ENCODE results near the gene NOL4L. TPM values are rescaled to one million over a fixed set of nuclear protein-coding genes. Genes with fewer than 3 reads are reported as not detected.
A peak's percentile ranks its signal among the peaks of the same experiment; 100 is the strongest.

Gene NOL4L
- total RNA-seq, 1 donor from 2014 or later, result 13.2 TPM

DNA sequence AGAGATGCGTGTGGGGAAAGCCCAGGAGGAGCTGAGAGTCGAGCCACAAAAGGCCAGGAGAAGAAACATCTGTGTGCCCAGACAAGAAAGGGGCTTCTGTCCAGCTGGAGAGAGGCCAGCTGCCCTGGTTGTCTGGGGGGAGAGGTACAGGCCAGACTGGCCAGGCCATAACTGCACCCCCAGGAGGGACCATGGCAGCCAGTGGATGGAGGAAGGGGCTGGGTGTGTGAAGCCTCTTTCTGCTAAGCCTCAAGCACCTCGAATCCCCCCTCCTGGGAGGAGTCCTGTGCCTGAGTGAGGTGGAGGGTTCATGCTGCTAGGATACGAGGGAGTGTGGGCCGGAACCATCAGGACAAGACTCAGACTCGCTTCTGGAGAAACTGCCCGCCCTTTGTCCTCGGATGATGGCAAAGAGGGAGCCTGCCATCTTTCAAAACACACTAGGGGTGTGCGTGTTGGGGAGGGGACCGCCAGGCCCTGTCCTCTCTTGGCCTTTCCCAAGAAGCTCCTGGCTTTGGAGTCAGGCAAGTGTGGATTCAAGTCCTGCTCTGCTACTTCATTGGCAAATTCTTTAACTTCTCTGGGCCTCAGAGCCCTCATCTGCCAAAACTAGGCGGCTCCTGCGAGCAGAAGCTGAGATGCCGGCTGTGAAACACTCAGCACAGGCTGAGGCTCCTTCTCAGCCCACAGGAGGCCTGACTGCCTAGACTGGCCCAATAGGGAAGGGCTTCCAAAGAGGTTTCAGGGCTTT is 136.7 kb downstream of the NOL4L start:
- intact Hi-C loops (cut with micrococcal nuclease), result no loop called here

DNA sequence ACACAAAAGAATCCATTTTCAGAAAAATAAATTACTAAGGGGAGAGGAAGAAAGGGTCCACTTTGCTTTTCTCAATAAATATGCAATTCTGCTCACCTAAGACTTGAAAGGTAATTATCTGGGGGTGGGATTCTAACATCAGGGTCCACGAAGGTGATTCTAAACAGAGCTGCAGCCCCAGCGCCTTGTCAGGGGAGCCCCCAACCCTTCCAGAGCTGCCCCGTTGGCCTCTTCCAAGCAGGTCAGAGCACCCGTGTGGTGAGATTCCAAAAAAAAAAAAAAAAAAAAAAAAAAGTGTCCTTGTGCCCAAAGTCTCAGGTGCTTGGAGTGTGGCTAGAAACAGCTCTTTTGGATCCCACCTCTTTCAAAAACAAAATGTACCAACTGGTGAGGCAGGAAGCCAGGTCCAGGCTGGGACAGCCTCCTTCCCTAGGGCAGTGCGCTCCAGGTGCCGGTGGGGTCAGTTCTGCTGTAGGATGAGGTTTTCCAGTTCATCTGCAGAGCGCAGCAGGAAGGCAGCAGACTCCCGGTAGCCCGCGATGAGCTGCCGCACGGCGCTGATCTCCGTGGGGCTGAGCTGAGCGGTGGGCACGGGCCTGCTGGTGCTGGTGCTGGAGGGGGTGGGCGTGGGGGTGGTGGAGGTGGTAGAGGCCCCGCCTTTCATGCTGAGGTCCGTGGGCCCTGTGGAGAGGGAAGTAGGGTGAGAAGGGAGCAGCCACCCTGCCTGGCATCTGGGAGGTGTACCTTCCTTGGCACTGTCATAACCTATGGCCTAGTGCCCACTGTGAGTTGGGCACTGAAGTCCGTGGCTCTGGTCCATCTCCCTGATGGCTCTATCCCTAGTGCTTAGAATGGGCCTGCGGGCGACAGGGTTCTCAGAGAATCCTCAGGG is 137.8 kb downstream of the NOL4L start:
- Mint-ChIP-seq H3K27ac (no peak overlapping the region), H3K36me3 (ENCODE audit: low read depth) (peaks cover 32% of the 10 kb centered on the region), H3K4me1 (ENCODE audit: low read depth) (peaks cover 4% of the 10 kb centered on the region), H3K4me3 (ENCODE audit: low read depth) (no peak overlapping the region), H3K27me3 (ENCODE audit: low read depth) (no peaks in the 10 kb centered on the region), H3K9me3 (no peaks in the 10 kb centered on the region)
- no peak for DNase-seq (ENCODE audit: low spot score)
- intact Hi-C loops (cut with micrococcal nuclease), result no loop called here

More for the DNA sequence above, 136.7 kb downstream of the NOL4L start:
- H3K27me3 Mint-ChIP-seq (ENCODE audit: low read depth), result no peaks in the 10 kb centered on the region
- no peak overlapping the region for H3K27ac Mint-ChIP-seq
- H3K9me3 Mint-ChIP-seq, result no peaks in the 10 kb centered on the region
- peaks cover 34% of the 10 kb centered on the region for H3K36me3 Mint-ChIP-seq (ENCODE audit: low read depth)
- no peak overlapping the region for H3K4me3 Mint-ChIP-seq (ENCODE audit: low read depth)
- peaks cover 4% of the 10 kb centered on the region for H3K4me1 Mint-ChIP-seq (ENCODE audit: low read depth)
- DNase-seq (ENCODE audit: low spot score), result no peak

DNA sequence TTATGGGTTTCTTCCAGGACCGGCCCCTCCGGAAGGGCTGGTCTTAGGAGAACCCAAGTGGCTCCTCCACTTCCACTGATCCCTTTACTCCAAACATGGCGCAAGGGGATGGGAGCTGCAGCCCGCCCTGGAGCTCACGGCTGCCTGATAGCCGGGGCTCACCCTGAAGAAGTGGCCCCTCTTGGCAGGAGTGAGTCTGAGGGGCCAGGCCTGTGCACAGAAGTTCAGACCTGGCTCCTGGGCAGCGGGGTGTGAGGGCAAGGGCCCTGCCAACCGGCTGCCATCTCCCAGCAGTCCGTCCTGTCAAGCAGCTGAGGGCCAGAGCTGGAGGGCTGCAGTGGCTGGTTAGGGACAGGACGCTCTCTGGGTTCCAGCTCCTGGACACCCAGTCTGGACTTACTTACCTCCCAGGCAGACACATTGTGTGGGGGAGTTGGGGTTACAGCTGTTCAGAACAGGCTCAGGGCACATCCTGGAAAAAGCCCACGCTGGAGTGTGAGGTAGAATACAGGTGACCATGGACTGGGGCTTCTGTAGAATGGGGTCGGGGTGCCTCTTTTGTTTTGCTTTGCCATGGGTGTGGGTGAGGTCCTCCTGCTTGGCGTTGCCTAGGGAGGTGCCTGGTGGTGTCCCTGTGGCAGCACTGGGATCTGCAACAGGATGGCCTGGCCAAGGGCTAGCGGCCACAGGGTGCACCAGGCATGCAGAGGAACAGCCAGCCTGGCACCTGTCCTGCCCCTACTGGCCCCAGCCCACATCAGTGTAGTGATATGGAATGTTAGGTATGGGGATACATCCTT is 138.6 kb downstream of the NOL4L start:
- no peak overlapping the region for H3K27ac Mint-ChIP-seq

DNA sequence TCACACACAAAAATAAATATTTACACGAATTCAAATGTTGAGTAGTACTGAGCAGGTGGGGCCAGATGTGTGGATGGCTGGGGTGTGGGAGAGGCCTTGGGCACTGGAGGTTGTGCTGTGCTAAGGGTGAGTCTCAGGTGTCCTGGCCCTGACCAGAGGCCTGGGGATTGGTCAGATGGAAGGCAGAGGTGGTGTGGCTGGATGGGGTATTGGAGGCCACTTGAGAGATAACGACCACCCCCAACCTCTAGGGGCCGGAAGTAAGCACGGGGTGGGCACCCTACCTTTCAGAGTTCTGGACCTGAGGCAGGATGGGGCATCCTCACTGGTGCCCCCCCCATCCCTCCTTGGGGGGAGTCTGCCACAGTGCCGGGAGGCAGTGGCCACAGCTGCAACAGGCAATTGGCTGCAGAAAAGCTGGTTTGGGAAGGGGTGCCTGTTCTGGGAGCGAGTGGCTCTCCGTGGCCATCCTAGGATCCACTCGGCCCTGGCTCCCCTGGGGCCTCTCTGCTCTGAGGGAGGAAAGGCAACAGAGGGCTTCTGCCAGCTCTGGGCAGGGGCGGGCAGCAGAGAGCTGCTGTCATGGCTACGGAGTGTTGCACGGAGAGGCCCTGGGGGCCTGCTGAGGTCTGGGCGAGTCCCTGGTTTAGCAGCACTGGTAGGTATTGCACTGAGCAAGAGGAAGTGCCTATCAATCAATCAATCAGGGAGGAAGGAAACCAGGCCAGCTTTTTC is 139.4 kb downstream of the NOL4L start:
- H3K4me3 Mint-ChIP-seq (ENCODE audit: low read depth), result no peak overlapping the region
- no peak for DNase-seq (ENCODE audit: low spot score)
- peak overlapping the region; percentile 59 for H3K27ac Mint-ChIP-seq
- H3K27me3 Mint-ChIP-seq (ENCODE audit: low read depth), result no peaks in the 10 kb centered on the region
- H3K9me3 Mint-ChIP-seq, result no peaks in the 10 kb centered on the region
- H3K36me3 Mint-ChIP-seq (ENCODE audit: low read depth), result peaks cover 34% of the 10 kb centered on the region
- peaks cover 4% of the 10 kb centered on the region for H3K4me1 Mint-ChIP-seq (ENCODE audit: low read depth)
- intact Hi-C loops (cut with micrococcal nuclease), result no loop called here

More for the DNA sequence above, 138.6 kb downstream of the NOL4L start:
- intact Hi-C loops (cut with micrococcal nuclease), result no loop called here
- H3K9me3 Mint-ChIP-seq, result no peaks in the 10 kb centered on the region
- peaks cover 32% of the 10 kb centered on the region for H3K36me3 Mint-ChIP-seq (ENCODE audit: low read depth)
- H3K4me1 Mint-ChIP-seq (ENCODE audit: low read depth), result peaks cover 4% of the 10 kb centered on the region
- no peak for DNase-seq (ENCODE audit: low spot score)
- H3K4me3 Mint-ChIP-seq (ENCODE audit: low read depth), result no peak overlapping the region
- H3K27me3 Mint-ChIP-seq (ENCODE audit: low read depth), result no peaks in the 10 kb centered on the region

DNA sequence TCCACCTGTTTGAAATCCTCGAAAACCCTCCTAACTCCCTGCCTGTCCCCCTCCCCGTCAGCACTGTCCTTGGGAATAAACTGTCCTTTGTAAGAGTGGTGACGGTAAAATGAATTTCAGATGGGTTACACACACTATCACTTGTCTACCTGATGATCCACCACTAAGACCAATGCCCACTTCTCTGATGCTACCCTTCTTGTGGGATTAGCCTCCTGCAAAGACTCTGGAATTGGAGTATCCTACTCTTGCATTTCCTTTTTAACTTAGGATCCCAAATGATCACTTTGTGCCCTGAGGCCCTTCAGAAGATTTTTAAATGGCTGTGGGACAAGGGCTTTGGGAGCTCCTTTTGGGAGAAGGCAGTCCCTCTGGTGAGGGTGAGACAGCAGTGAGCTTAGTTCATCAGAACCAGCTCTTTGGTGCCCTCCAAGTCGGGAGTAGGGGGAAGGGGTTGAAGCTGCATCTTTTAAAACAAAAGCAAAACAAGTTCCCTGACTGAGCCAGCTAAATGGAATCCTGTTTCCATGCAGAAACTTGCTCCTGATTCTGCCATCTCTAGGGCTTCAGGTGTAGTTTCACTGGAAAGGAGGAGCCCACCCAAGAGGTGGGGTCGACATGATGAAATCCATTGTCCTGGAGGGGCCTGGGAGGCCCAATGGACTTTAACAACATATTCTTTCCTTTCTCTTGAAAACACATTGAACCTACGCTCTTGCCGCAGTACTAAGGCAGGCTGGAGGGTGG is 140.5 kb downstream of the NOL4L start:
- no peak overlapping the region for H3K4me3 Mint-ChIP-seq (ENCODE audit: low read depth)
- no peaks in the 10 kb centered on the region for H3K9me3 Mint-ChIP-seq
- peaks cover 4% of the 10 kb centered on the region for H3K4me1 Mint-ChIP-seq (ENCODE audit: low read depth)
- no peak for DNase-seq (ENCODE audit: low spot score)
- intact Hi-C loops (cut with micrococcal nuclease), result no loop called here
- H3K27me3 Mint-ChIP-seq (ENCODE audit: low read depth), result no peaks in the 10 kb centered on the region
- peak overlapping the region; percentile 59 for H3K27ac Mint-ChIP-seq
- peaks cover 38% of the 10 kb centered on the region for H3K36me3 Mint-ChIP-seq (ENCODE audit: low read depth)

DNA sequence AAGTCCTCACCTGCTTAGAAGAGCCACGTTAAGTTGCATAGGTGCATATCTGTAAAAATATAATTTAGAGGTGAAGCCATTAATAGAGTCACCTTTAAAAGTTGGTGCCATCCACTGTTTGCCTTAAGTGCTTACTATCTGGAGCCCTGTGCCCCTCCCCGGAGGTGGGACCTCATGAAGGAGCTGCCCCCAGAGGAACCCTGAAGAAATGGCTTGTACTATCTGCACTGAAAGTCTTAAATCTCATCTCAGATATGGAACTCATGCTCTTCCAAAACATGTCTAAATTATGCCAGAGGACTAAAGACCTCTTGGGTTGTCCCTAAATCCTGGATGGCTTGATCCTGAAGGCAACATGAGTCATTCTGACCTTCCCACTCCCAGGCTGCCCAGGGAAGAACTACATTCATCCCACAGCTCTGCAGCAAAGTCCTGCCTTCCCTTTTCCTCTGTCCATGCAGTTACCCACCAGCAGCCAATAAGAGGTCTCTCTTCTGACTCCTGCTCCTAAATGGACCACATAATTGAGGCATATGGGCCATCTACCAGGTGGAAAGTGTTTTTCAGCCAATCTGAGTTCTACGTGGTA is 141.7 kb downstream of the NOL4L start:
- H3K4me1 Mint-ChIP-seq (ENCODE audit: low read depth), result peaks cover 14% of the 10 kb centered on the region
- intact Hi-C loops (cut with micrococcal nuclease), result no loop called here
- no peak overlapping the region for H3K27ac Mint-ChIP-seq
- no peak overlapping the region for H3K4me3 Mint-ChIP-seq (ENCODE audit: low read depth)
- no peak for DNase-seq (ENCODE audit: low spot score)
- peaks cover 47% of the 10 kb centered on the region for H3K36me3 Mint-ChIP-seq (ENCODE audit: low read depth)
- no peaks in the 10 kb centered on the region for H3K27me3 Mint-ChIP-seq (ENCODE audit: low read depth)
- no peaks in the 10 kb centered on the region for H3K9me3 Mint-ChIP-seq

DNA sequence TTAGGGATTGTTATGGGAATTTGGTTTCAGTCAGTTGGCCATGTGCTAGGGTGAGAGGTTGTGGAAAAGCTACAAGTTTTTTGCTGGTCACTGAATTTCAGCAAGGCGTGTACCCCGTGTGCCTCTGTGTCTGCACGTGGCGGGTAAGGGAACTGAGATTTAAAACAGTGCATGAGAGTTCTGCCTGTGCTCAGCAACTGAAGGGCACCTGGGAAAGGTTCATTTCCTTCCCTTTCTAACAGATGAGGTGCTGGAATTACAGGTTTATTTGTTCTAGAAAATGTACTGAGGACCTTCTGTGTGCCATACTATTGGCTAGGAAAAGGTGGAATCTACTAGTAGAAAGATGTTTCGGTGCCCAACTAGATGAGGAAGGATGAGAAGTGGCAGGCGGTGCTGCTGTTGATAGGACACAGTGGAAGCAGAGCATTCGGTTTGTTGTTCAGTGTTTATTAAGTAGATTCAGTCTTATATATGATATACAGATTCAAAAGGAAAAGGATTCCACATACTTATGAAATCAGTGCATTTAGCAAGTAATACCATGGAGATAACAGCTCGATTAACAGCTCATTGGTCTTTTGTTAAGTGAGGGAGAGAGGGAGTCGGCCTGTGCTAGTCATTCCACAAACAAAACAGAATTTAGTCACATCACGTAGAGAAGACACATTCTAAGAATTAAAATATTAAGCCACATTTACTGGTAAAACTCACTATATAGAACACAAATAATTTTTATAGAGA is 142.3 kb downstream of the NOL4L start:
- H3K4me1 Mint-ChIP-seq (ENCODE audit: low read depth), result peaks cover 14% of the 10 kb centered on the region
- H3K4me3 Mint-ChIP-seq (ENCODE audit: low read depth), result no peak overlapping the region
- peak overlapping the region; percentile 36 for H3K27ac Mint-ChIP-seq
- peaks cover 50% of the 10 kb centered on the region for H3K36me3 Mint-ChIP-seq (ENCODE audit: low read depth)
- no peak for DNase-seq (ENCODE audit: low spot score)
- no peaks in the 10 kb centered on the region for H3K9me3 Mint-ChIP-seq
- intact Hi-C loops (cut with micrococcal nuclease), result no loop called here
- no peaks in the 10 kb centered on the region for H3K27me3 Mint-ChIP-seq (ENCODE audit: low read depth)

DNA sequence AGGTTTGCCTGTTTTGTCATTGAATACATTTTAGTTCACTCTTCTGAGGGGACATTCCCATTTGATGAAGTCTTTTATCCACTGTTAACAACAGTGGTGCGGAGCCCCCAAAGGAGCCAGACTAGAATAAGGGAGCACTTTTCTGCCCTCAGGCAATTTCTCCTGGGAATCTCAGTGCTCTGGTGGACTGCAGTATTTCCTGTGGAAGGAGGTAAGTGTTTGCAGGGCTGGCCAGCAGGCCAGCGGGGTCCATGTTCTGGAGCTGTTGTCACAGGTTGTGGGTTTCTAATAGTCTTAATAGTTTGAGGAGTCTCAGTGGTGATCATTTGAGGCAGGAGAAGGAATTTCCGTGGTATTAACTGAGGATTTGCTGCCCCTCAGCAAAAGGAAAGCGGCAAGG is 143.5 kb downstream of the NOL4L start:
- no peaks in the 10 kb centered on the region for H3K9me3 Mint-ChIP-seq
- no peaks in the 10 kb centered on the region for H3K27me3 Mint-ChIP-seq (ENCODE audit: low read depth)
- H3K4me3 Mint-ChIP-seq (ENCODE audit: low read depth), result no peak overlapping the region
- H3K4me1 Mint-ChIP-seq (ENCODE audit: low read depth), result peaks cover 14% of the 10 kb centered on the region
- H3K36me3 Mint-ChIP-seq (ENCODE audit: low read depth), result peaks cover 54% of the 10 kb centered on the region
- no peak overlapping the region for H3K27ac Mint-ChIP-seq
- intact Hi-C loops (cut with micrococcal nuclease), result no loop called here
- no peak for DNase-seq (ENCODE audit: low spot score)

DNA sequence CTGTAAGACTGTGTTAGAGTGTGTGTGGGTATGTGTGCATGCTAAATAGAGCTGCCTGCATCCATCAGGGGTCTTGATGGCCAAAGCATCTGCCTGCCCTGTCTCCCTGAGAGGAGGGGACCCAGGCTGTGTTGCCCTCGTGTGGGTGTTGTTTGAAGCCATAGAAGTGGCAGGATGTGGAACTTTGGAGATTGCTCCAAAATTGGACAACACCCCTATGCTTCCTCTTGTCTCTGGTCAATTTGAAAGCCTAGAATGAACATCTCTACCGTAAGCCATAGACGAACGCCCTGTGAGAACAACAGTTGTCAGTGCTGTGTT is 144.4 kb downstream of the NOL4L start:
- intact Hi-C loops (cut with micrococcal nuclease), result no loop called here
- peaks cover 14% of the 10 kb centered on the region for H3K4me1 Mint-ChIP-seq (ENCODE audit: low read depth)
- H3K27me3 Mint-ChIP-seq (ENCODE audit: low read depth), result no peaks in the 10 kb centered on the region
- H3K27ac Mint-ChIP-seq, result no peak overlapping the region
- H3K36me3 Mint-ChIP-seq (ENCODE audit: low read depth), result peaks cover 62% of the 10 kb centered on the region
- no peaks in the 10 kb centered on the region for H3K9me3 Mint-ChIP-seq
- H3K4me3 Mint-ChIP-seq (ENCODE audit: low read depth), result no peak overlapping the region
- no peak for DNase-seq (ENCODE audit: low spot score)

DNA sequence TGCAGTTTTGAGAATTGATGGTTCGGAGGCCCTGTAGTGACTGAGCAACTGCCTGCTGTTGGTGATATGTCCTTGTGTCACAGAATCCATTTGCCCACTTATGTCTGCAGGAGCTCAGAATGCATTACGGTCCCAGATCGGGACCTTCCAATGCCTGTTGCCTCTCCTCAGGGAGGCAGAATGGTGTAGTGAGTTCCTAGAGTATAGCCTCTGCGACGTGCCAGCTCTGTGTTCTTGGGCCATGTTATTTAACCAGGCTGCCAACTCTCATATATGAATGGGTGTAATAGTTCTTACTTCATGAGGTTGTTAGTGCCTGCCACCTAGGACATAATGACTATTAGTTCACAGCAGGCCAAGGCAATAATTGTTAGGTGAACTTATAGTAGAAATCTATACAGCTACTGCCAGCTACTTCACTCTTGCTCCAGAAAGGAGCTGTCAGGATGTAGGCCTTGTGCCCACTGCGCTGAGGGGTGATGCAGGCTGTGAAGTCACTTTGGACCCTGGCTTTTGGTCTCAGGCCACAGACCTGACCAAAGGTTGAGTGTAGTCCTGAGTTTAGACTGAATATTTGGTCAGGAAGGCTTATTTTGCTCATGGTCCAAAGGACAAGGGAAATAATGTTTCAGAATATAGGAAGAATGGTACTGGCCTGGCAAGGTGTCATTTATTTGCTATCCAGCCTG is 144.9 kb downstream of the NOL4L start:
- Mint-ChIP-seq H3K27ac (no peak overlapping the region), H3K9me3 (no peaks in the 10 kb centered on the region), H3K36me3 (ENCODE audit: low read depth) (peaks cover 62% of the 10 kb centered on the region), H3K4me3 (ENCODE audit: low read depth) (no peak overlapping the region), H3K4me1 (ENCODE audit: low read depth) (peaks cover 10% of the 10 kb centered on the region), H3K27me3 (ENCODE audit: low read depth) (no peaks in the 10 kb centered on the region)
- intact Hi-C loops (cut with micrococcal nuclease), result no loop called here
- DNase-seq (ENCODE audit: low spot score), result no peak

All from activated T-helper 2 cell treated with anti-CD3 and anti-CD28 coated beads, Interferon-gamma antibody, Interleukin-2, Interleukin-4, amounts not matched to agents 10 μg/mL and 5 μg/mL and 100 μg/mL, durations not matched to agents 14 hours and 24 hours and 36 hours (primary cell).